Fibroblast of lung (primary cell): Measurements from ENCODE around the gene PTPRS. TPM values are rescaled to one million over a fixed set of nuclear protein-coding genes. Genes with fewer than 3 reads are reported as not detected.

ENCODE experiments used
- DNase-seq, 2 donors: peaks; one replicate each; pipeline versions ENCODE4 v3.0.0 to v3.0.0-alpha.2; 2010; ENCODE audit warnings: low read depth in 2 of 2
- H2AFZ ChIP-seq: 2 replicates; pipeline ENCODE4 v1.5.1; 2012; ENCODE audit warnings: low read length, control low read depth, inconsistent platforms
- H3K27ac ChIP-seq: 2 replicates; pipeline ENCODE4 v1.5.1; 2011; ENCODE audit warnings: low read length, control low read depth; ENCODE audit not compliant: insufficient read depth
- H3K27me3 ChIP-seq: 2 replicates; pipeline ENCODE4 v1.5.1; 2011; ENCODE audit warnings: mild to moderate bottlenecking, low read length; ENCODE audit not compliant: control insufficient read depth, insufficient read depth
- H3K36me3 ChIP-seq: 2 replicates; pipeline ENCODE4 v1.5.1; 2011; ENCODE audit warnings: low read length; ENCODE audit not compliant: control insufficient read depth, insufficient read depth
- H3K4me1 ChIP-seq: 2 replicates; pipeline ENCODE4 v1.5.1; 2011; ENCODE audit warnings: low read length; ENCODE audit not compliant: control insufficient read depth, insufficient read depth; ENCODE audit errors: extremely low read depth
- H3K4me2 ChIP-seq: 2 replicates; pipeline ENCODE4 v1.5.1; 2011; ENCODE audit warnings: low read length, control low read depth; ENCODE audit not compliant: insufficient read depth; ENCODE audit errors: extremely low read depth
- H3K4me3 ChIP-seq, 4 experiments: fragments of 200-600 bp in 1 of 4; sonication (generic) in 1 of 4; replicated peaks in 1 of 4; 2 replicates each; pipeline ENCODE4 v1.5.1; 2011 to 2016; ENCODE audit warnings: low read length in 4 of 4, low read depth in 3 of 4, mild to moderate bottlenecking in 3 of 4, control low read depth in 2 of 4, inconsistent platforms in 1 of 4, mixed read lengths in 1 of 4; ENCODE audit not compliant: insufficient read depth in 1 of 4; ENCODE audit errors: control extremely low read depth in 1 of 4
- H3K79me2 ChIP-seq: 2 replicates; pipeline ENCODE4 v1.5.1; 2012; ENCODE audit warnings: mild to moderate bottlenecking, low read length, inconsistent platforms; ENCODE audit not compliant: control insufficient read depth, insufficient read depth
- H3K9ac ChIP-seq: 2 replicates; pipeline ENCODE4 v1.5.1; 2011; ENCODE audit warnings: mild to moderate bottlenecking, low read length, control low read depth; ENCODE audit not compliant: insufficient read depth
- H3K9me3 ChIP-seq: 2 replicates; pipeline ENCODE4 v1.5.1; 2012; ENCODE audit warnings: low read depth, low read length; ENCODE audit not compliant: control insufficient read depth, insufficient read depth
- H4K20me1 ChIP-seq: 2 replicates; pipeline ENCODE4 v1.5.1; 2011; ENCODE audit warnings: low read length; ENCODE audit not compliant: control insufficient read depth, insufficient read depth; ENCODE audit errors: extremely low read depth
- EZH2 ChIP-seq: IDR thresholded peaks from 2 replicates; pipeline ENCODE4 v1.5.1; 2012; ENCODE audit warnings: low read length, control low read depth, mild to moderate bottlenecking; ENCODE audit errors: missing control alignments
- polyA plus RNA-seq, 2 donors: library from polyadenylated mRNA; depleted of rRNA in 1 of 2; stranded (reverse) in 1 of 2; unstranded in 1 of 2; fragments of >200 nt; gene quantifications; 2 replicates each; pipeline ENCODE4 v1.2.1, GENCODE V29; 2011 to 2012; ENCODE audit warnings: missing spikeins in 1 of 2
- total RNA-seq: library from RNA; depleted of rRNA; stranded (reverse); fragments of >200 nt; gene quantifications from 2 replicates; pipeline ENCODE4 v1.2.1, GENCODE V29; 2014
- TF ChIP-seq, protein P1 (sequence below), 2 donors: IDR thresholded peaks in 1 of 2; conservative IDR thresholded peaks in 1 of 2; 1 replicate in 1 of 2; 2 replicates in 1 of 2; pipeline ENCODE4 v1.5.1; 2011 to 2012; ENCODE audit warnings: low read length in 2 of 2, control low read depth in 1 of 2, inconsistent platforms in 1 of 2, low read depth in 1 of 2, mild to moderate bottlenecking in 1 of 2

PTPRS gene
- total and polyA plus RNA-seq, 2 donors (not counting 1 experiment from before 2014, with no cell fraction given), result 27.9 to 136 TPM

DNA sequence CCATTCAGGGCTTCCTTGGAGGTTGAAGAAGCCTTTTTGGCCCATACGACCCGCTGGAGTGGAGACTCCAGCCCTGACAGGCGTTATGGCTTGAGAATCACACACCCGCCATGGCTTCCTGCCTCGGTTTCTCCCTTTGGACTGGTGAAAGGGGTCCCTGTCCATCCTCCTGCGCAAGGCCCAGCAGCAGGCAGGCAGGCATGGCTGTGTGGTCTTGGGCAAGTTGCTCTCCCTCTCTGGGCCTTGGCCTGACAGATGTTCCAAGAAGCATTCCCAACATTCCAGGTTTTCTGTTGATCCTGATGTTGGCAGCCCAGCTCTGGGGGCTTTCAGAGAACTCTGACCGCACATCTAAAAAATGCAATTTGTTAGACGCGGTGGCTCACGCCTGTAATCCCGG is 8.1 kb downstream of the PTPRS start:
- H3K4me3 ChIP-seq, result no peak overlapping the region
- H3K4me1 ChIP-seq, result no peaks in the 10 kb centered on the region
- no peak overlapping the region for H3K27ac ChIP-seq
- H3K9ac ChIP-seq, result no peak overlapping the region
- H3K9me3 ChIP-seq, result no peaks in the 10 kb centered on the region
- no peak overlapping the region for H2AFZ ChIP-seq
- TF ChIP-seq, protein P1, sequence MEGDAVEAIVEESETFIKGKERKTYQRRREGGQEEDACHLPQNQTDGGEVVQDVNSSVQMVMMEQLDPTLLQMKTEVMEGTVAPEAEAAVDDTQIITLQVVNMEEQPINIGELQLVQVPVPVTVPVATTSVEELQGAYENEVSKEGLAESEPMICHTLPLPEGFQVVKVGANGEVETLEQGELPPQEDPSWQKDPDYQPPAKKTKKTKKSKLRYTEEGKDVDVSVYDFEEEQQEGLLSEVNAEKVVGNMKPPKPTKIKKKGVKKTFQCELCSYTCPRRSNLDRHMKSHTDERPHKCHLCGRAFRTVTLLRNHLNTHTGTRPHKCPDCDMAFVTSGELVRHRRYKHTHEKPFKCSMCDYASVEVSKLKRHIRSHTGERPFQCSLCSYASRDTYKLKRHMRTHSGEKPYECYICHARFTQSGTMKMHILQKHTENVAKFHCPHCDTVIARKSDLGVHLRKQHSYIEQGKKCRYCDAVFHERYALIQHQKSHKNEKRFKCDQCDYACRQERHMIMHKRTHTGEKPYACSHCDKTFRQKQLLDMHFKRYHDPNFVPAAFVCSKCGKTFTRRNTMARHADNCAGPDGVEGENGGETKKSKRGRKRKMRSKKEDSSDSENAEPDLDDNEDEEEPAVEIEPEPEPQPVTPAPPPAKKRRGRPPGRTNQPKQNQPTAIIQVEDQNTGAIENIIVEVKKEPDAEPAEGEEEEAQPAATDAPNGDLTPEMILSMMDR (conservative IDR thresholded peaks at IDR 0.05 in 1 of 2, IDR thresholded peaks at IDR 0.05 in 1 of 2; ENCODE audit: low read depth in 1 of 2, low read length in 2 of 2), result no peak
- no peak for TF ChIP-seq EZH2
- H4K20me1 ChIP-seq, result no peaks in the 10 kb centered on the region
- no peak for DNase-seq
- no peak overlapping the region for H3K4me2 ChIP-seq
- no peaks in the 10 kb centered on the region for H3K79me2 ChIP-seq
- H3K27me3 ChIP-seq, result peaks cover 2% of the 10 kb centered on the region
- H3K36me3 ChIP-seq, result no peaks in the 10 kb centered on the region

DNA sequence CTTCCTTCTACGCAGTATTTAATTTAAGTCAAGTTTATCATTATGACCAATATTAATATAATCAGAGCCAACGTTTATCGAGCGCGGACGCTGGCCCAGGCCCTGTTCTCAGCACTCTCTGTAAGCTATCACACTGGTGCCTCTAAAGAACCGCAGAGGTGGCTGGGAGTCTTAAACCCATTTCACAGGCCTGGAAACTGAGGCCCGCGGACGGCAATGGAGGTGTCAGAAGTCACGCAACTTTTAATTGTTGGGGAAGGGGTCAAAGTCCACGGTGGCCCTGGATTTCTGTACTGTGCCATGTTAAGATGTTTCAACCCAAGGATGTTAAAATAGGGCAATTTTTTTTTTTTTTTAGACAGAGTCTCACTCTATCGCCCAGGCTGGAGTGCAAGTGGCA is 8.8 kb downstream of the PTPRS start:
- no peaks in the 10 kb centered on the region for H4K20me1 ChIP-seq

GRCh38 chr19:5330307-5330720 is 10.3 kb downstream of the PTPRS start:
- Histone ChIP-seq H3K9me3 (no peaks in the 10 kb centered on the region), H3K4me1 (no peaks in the 10 kb centered on the region)

More for the DNA sequence above, 8.8 kb downstream of the PTPRS start:
- Histone ChIP-seq H3K27me3 (no peaks in the 10 kb centered on the region), H3K27ac (no peak overlapping the region), H3K4me1 (no peaks in the 10 kb centered on the region), H3K79me2 (no peaks in the 10 kb centered on the region), H3K36me3 (no peaks in the 10 kb centered on the region), H3K9ac (no peak overlapping the region), H3K9me3 (no peaks in the 10 kb centered on the region), H2AFZ (no peak overlapping the region), H3K4me2 (no peak overlapping the region), H3K4me3 (no peak overlapping the region)
- no peak for DNase-seq
- TF ChIP-seq, protein P1 (conservative IDR thresholded peaks at IDR 0.05 in 1 of 2, IDR thresholded peaks at IDR 0.05 in 1 of 2; ENCODE audit: low read depth in 1 of 2, low read length in 2 of 2), result no peak
- no peak for TF ChIP-seq EZH2

More at GRCh38 chr19:5330307-5330720, 10.3 kb downstream of the PTPRS start:
- TF ChIP-seq EZH2, result no peak
- TF ChIP-seq, protein P1 (conservative IDR thresholded peaks at IDR 0.05 in 1 of 2, IDR thresholded peaks at IDR 0.05 in 1 of 2; ENCODE audit: low read depth in 1 of 2, low read length in 2 of 2), result no peak
- no peak for DNase-seq
- Histone ChIP-seq H3K27ac (no peak overlapping the region), H3K9ac (no peak overlapping the region), H2AFZ (no peak overlapping the region), H3K4me3 (no peak overlapping the region), H3K27me3 (no peaks in the 10 kb centered on the region), H3K79me2 (no peaks in the 10 kb centered on the region), H3K36me3 (no peaks in the 10 kb centered on the region), H3K4me2 (no peak overlapping the region), H4K20me1 (no peaks in the 10 kb centered on the region)
